H9 (cell line): ENCODE results near the gene PARVB. TPM values are rescaled to one million over a fixed set of nuclear protein-coding genes. Genes with fewer than 3 reads are reported as not detected.

Experiments
- DNase-seq: peaks from one replicate; pipeline ENCODE4 v3.0.0-alpha.2; 2017
- H2AFZ ChIP-seq: one replicate; pipeline ENCODE4 v1.6.1; 2013; ENCODE audit warnings: mild to moderate bottlenecking, low read length, control low read depth, moderate library complexity
- H2AK5ac ChIP-seq: 2 replicates; pipeline ENCODE4 v1.6.1; 2013; ENCODE audit warnings: low read length, control low read depth, mixed read lengths; ENCODE audit not compliant: insufficient read length
- H2BK120ac ChIP-seq: one replicate; pipeline ENCODE4 v1.6.1; 2013; ENCODE audit warnings: low read depth, mild to moderate bottlenecking, low read length, control low read depth, inconsistent platforms; ENCODE audit not compliant: poor library complexity, severe bottlenecking
- H2BK12ac ChIP-seq: 2 replicates; pipeline ENCODE4 v1.6.1; 2013; ENCODE audit warnings: low read length, control low read depth, mixed read lengths, low read depth; ENCODE audit not compliant: insufficient read length
- H2BK15ac ChIP-seq: 2 replicates; pipeline ENCODE4 v1.6.1; 2013; ENCODE audit warnings: low read depth, low read length, control low read depth
- H2BK20ac ChIP-seq: one replicate; pipeline ENCODE4 v1.6.1; 2013; ENCODE audit warnings: low read depth, mild to moderate bottlenecking, low read length, control low read depth, inconsistent platforms; ENCODE audit not compliant: poor library complexity, severe bottlenecking
- H2BK5ac ChIP-seq: 2 replicates; pipeline ENCODE4 v1.6.1; 2013; ENCODE audit warnings: low read length, control low read depth, mixed read lengths; ENCODE audit not compliant: insufficient read length
- H3K14ac ChIP-seq: 2 replicates; pipeline ENCODE4 v1.6.1; 2013; ENCODE audit warnings: low read length, control low read depth; ENCODE audit not compliant: insufficient read depth
- H3K18ac ChIP-seq: 2 replicates; pipeline ENCODE4 v1.6.1; 2013; ENCODE audit warnings: low read depth, mild to moderate bottlenecking, mixed read lengths, low read length, control low read depth; ENCODE audit not compliant: insufficient read length
- H3K23ac ChIP-seq: 2 replicates; pipeline ENCODE4 v1.6.1; 2013; ENCODE audit warnings: low read length, control low read depth, mixed read lengths, low read depth; ENCODE audit not compliant: insufficient read length
- H3K23me2 ChIP-seq: 2 replicates; pipeline ENCODE4 v1.6.1; 2013; ENCODE audit warnings: low read depth, mild to moderate bottlenecking, mixed read lengths, low read length, control low read depth; ENCODE audit not compliant: insufficient read length, poor library complexity, severe bottlenecking
- H3K27ac ChIP-seq: 2 replicates; pipeline ENCODE4 v1.5.1; 2013; ENCODE audit warnings: low read length, control low read depth, mixed read lengths, low read depth; ENCODE audit not compliant: insufficient read length
- H3K27me3 ChIP-seq: 2 replicates; pipeline ENCODE4 v1.6.1; 2013; ENCODE audit warnings: low read length, control low read depth, inconsistent platforms; ENCODE audit not compliant: insufficient read depth
- H3K4ac ChIP-seq: 2 replicates; pipeline ENCODE4 v1.6.1; 2013; ENCODE audit warnings: low read depth, mild to moderate bottlenecking, control low read depth, inconsistent platforms, low read length, moderate library complexity
- H3K4me1 ChIP-seq: 2 replicates; pipeline ENCODE4 v1.6.1; 2013; ENCODE audit warnings: low read length, control low read depth, inconsistent platforms; ENCODE audit not compliant: insufficient read depth
- H3K4me2 ChIP-seq: 2 replicates; pipeline ENCODE4 v1.6.1; 2013; ENCODE audit warnings: low read length, control low read depth, mixed read lengths; ENCODE audit not compliant: insufficient read length, insufficient read depth
- H3K56ac ChIP-seq: 2 replicates; pipeline ENCODE4 v1.6.1; 2013; ENCODE audit warnings: low read depth, mild to moderate bottlenecking, mixed read lengths, low read length, control low read depth; ENCODE audit not compliant: insufficient read length
- H3K79me1 ChIP-seq: 2 replicates; pipeline ENCODE4 v1.6.1; 2013; ENCODE audit warnings: low read depth, mild to moderate bottlenecking, moderate library complexity, low read length, control low read depth, inconsistent platforms; ENCODE audit not compliant: insufficient read depth, poor library complexity, severe bottlenecking
- H3K79me2 ChIP-seq: 2 replicates; pipeline ENCODE4 v1.6.1; 2013; ENCODE audit warnings: low read length, control low read depth, inconsistent platforms; ENCODE audit not compliant: insufficient read depth
- H3K9ac ChIP-seq: 2 replicates; pipeline ENCODE4 v1.6.1; 2013; ENCODE audit warnings: low read length, control low read depth, mixed read lengths; ENCODE audit not compliant: insufficient read length; ENCODE audit errors: extremely low read depth
- H3K9me3 ChIP-seq: one replicate; pipeline ENCODE4 v1.6.1; 2013; ENCODE audit warnings: low read depth, low read length, inconsistent platforms; ENCODE audit not compliant: control insufficient read depth
- H3T11ph ChIP-seq: one replicate; pipeline ENCODE4 v1.6.1; 2013; ENCODE audit warnings: mild to moderate bottlenecking, low read length, control low read depth, inconsistent platforms
- H4K20me1 ChIP-seq: one replicate; pipeline ENCODE4 v1.6.1; 2013; ENCODE audit not compliant: control insufficient read depth, insufficient read length, insufficient read depth
- H4K5ac ChIP-seq: 2 replicates; pipeline ENCODE4 v1.6.1; 2013; ENCODE audit warnings: low read depth, mild to moderate bottlenecking, mixed read lengths, low read length, control low read depth; ENCODE audit not compliant: insufficient read length
- H4K8ac ChIP-seq: replicated peaks from 2 replicates; pipeline ENCODE4 v1.6.1; 2013; ENCODE audit warnings: low read length, control low read depth, mixed read lengths, low read depth; ENCODE audit not compliant: insufficient read length
- H4K91ac ChIP-seq: 2 replicates; pipeline ENCODE4 v1.6.1; 2013; ENCODE audit warnings: low read depth, mild to moderate bottlenecking, moderate library complexity, mixed read lengths, low read length, control low read depth; ENCODE audit not compliant: insufficient read length
- H3K27ac Mint-ChIP-seq, 3 experiments: 2 replicates in 2 of 3; 3 replicates in 1 of 3; pipeline ENCODE4 v1.8.0; 2020 to 2021; ENCODE audit warnings: mixed read lengths in 3 of 3, mild to moderate bottlenecking in 1 of 3, moderate library complexity in 1 of 3
- H3K27me3 Mint-ChIP-seq: 2 replicates; pipeline ENCODE4 v1.8.0; 2021; ENCODE audit warnings: low read depth, mild to moderate bottlenecking, moderate library complexity, mixed read lengths
- H3K36me3 Mint-ChIP-seq, 3 experiments: 2 replicates in 2 of 3; 3 replicates in 1 of 3; pipeline ENCODE4 v1.8.0; 2020 to 2021; ENCODE audit warnings: low read depth in 3 of 3, mixed read lengths in 3 of 3; ENCODE audit not compliant: insufficient read depth in 1 of 3
- H3K4me1 Mint-ChIP-seq, 2 experiments: 2 replicates each; pipeline ENCODE4 v1.8.0; 2020; ENCODE audit warnings: mixed read lengths in 2 of 2
- H3K4me3 Mint-ChIP-seq, 2 experiments: 2 replicates in 1 of 2; 3 replicates in 1 of 2; pipeline ENCODE4 v1.8.0; 2020 to 2021; ENCODE audit warnings: mild to moderate bottlenecking in 2 of 2, mixed read lengths in 2 of 2, moderate library complexity in 1 of 2
- H3K9me3 Mint-ChIP-seq, 2 experiments: 2 replicates in 1 of 2; 3 replicates in 1 of 2; pipeline ENCODE4 v1.8.0; 2020; ENCODE audit warnings: mild to moderate bottlenecking in 2 of 2, mixed read lengths in 2 of 2, moderate library complexity in 1 of 2
- CTCF ChIP-seq: fragments of 200-600 bp; sonication (generic); conservative IDR thresholded peaks from 3 replicates; pipeline ENCODE4 v1.8.0; 2021; ENCODE audit warnings: antibody characterized with exemption, mild to moderate bottlenecking
- WGBS: extraction: QIAGEN DNeasy Blood & Tissue Kit; methylation state at CpG from one replicate; pipeline ENCODE4 v1.1.7; 2013; ENCODE audit warnings: missing lambda C conversion rate, low lambda C conversion rate, mixed read lengths; ENCODE audit not compliant: insufficient read length; ENCODE audit errors: extremely low coverage; 5-methylcytosine and 5-hydroxymethylcytosine counted together
- total RNA-seq: library from RNA; stranded (reverse); gene quantifications from 2 replicates; pipeline ENCODE4 v1.2.1, GENCODE V29; 2021

PARVB gene
- total RNA-seq, 1 experiment from 2014 or later = 15.6 TPM

GRCh38 chr22:43991316-43992020 lies 32.6 kb upstream of the PARVB start:
- peaks cover 12 to 80% (median 80%) of the 10 kb centered on the region in 3 experiments; a peak in 6 of 7 replicates for H3K36me3 Mint-ChIP-seq
- no CpG with 5 or more reads among the region's 11 CpGs for WGBS

More at GRCh38 chr22:43991316-43992020, 32.6 kb upstream of the PARVB start:
- Histone ChIP-seq H4K20me1 (no peaks in the 10 kb centered on the region), H3K9me3 (no peaks in the 10 kb centered on the region), H2BK20ac (no peak overlapping the region), H3K4ac (no peak overlapping the region), H3K79me2 (no peaks in the 10 kb centered on the region), H3K18ac (no peak overlapping the region), H3K4me2 (no peak overlapping the region), H2BK5ac (no peak overlapping the region), H2AK5ac (no peak overlapping the region), H3K79me1 (no peaks in the 10 kb centered on the region), H2BK15ac (no peak overlapping the region), H3K9ac (no peak overlapping the region), H3K23me2 (no peaks in the 10 kb centered on the region), H3K27me3 (no peaks in the 10 kb centered on the region), H2AFZ (no peak overlapping the region), H2BK12ac (no peak overlapping the region), H2BK120ac (no peak overlapping the region), H3K23ac (no peak overlapping the region), H4K8ac (no peak overlapping the region), H3T11ph (no peak overlapping the region), H3K56ac (no peak overlapping the region), H3K14ac (no peak overlapping the region), H3K4me1 (no peaks in the 10 kb centered on the region), H4K91ac (no peak overlapping the region), H4K5ac (no peak overlapping the region), H3K27ac (no peak overlapping the region)
- TF ChIP-seq CTCF = no peak
- Mint-ChIP-seq H3K4me1 (peaks cover 4 to 6% of the 10 kb centered on the region in 2 experiments; a peak in 3 of 4 replicates), H3K27ac (no peak overlapping the region; a peak in 1 of 7 replicates), H3K4me3 (no peak overlapping the region), H3K9me3 (no peaks in the 10 kb centered on the region), H3K27me3 (no peaks in the 10 kb centered on the region)
- DNase-seq = no peak
